Right lobe of liver (tissue), 4 donors: ENCODE measurements around the gene RMDN2.

Experiments used
- CTCF ChIP-seq, 4 donors: fragments of 200-600 bp in 3 of 4; fragments of 450-650 bp in 1 of 4; IDR thresholded peaks; one replicate each; pipeline versions ENCODE4 v1.5.1 to v1.8.0; 2016 to 2022; ENCODE audit warnings: antibody characterized with exemption in 4 of 4, mild to moderate bottlenecking in 2 of 4
- POLR2A ChIP-seq: fragments of 450-650 bp; IDR thresholded peaks from one replicate; pipeline ENCODE4 v1.6.1; 2017; ENCODE audit warnings: antibody characterized with exemption, mild to moderate bottlenecking
- donor health status: DM: no; HTN: no; CAD: no.
- donor health status: DM: no; HTN: no; CAD: no.
- donor health status: DM: no; HTN: yes; CAD: no.

GRCh38 chr2:37985333-37985732 lies 60.2 kb downstream of the RMDN2 start:
- TF ChIP-seq CTCF (IDR thresholded peaks at IDR 0.05) (no peak), POLR2A (no peak)
